Lower leg skin (tissue), 4 donors: ENCODE data around the gene CPXM2. TPM values are rescaled to one million over a fixed set of nuclear protein-coding genes. Genes with fewer than 3 reads are reported as not detected.

Experiments used
- DNase-seq, 2 donors: peaks; one replicate each; pipeline ENCODE4 v3.0.0-alpha.2; 2019; ENCODE audit warnings: low spot score in 2 of 2
- H3K4me3 ChIP-seq: fragments of 200-600 bp; sonication (generic); 2 replicates; pipeline ENCODE4 v1.5.1; 2017; ENCODE audit warnings: mild to moderate bottlenecking, low read depth; ENCODE audit not compliant: poor library complexity, severe bottlenecking
- POLR2A ChIP-seq, 2 donors: fragments of 450-650 bp; IDR thresholded peaks; one replicate each; pipeline ENCODE4 v1.6.1; 2016 to 2017; ENCODE audit warnings: antibody characterized with exemption in 2 of 2, mild to moderate bottlenecking in 1 of 2, moderate library complexity in 1 of 2
- WGBS, 2 donors: methylation state at CpG; one replicate each; pipeline ENCODE4 v1.1.5; 2018; 5-methylcytosine and 5-hydroxymethylcytosine counted together
- intact Hi-C: fragments of 100-400 bp; cut with DNase I; formaldehyde crosslinking; loops from one replicate; pipeline ENCODE4 v1.15.0; 2023; ENCODE audit warnings: low total_unique reads
- total RNA-seq, 4 donors: library from RNA; depleted of rRNA; stranded (reverse); fragments of >200 nt; gene quantifications; one replicate each; pipeline ENCODE4 v1.1.0, GENCODE V29; 2016
- TF ChIP-seq, protein P1 (sequence below), 3 donors: fragments of 450-650 bp; IDR thresholded peaks; one replicate each; pipeline ENCODE4 v1.5.1; 2016; ENCODE audit warnings: antibody characterized with exemption in 3 of 3, mild to moderate bottlenecking in 3 of 3, moderate library complexity in 2 of 3

The CPXM2 gene
- total RNA-seq, 4 donors from 2014 or later = 1.6 to 7.0 (median 4.9) TPM

GRCh38 chr10:123842692-123843385, 48.8 kb downstream of the CPXM2 start:
- no peak for DNase-seq
- TF ChIP-seq POLR2A (IDR thresholded peaks at IDR 0.05) = no peak
- TF ChIP-seq, protein P1, sequence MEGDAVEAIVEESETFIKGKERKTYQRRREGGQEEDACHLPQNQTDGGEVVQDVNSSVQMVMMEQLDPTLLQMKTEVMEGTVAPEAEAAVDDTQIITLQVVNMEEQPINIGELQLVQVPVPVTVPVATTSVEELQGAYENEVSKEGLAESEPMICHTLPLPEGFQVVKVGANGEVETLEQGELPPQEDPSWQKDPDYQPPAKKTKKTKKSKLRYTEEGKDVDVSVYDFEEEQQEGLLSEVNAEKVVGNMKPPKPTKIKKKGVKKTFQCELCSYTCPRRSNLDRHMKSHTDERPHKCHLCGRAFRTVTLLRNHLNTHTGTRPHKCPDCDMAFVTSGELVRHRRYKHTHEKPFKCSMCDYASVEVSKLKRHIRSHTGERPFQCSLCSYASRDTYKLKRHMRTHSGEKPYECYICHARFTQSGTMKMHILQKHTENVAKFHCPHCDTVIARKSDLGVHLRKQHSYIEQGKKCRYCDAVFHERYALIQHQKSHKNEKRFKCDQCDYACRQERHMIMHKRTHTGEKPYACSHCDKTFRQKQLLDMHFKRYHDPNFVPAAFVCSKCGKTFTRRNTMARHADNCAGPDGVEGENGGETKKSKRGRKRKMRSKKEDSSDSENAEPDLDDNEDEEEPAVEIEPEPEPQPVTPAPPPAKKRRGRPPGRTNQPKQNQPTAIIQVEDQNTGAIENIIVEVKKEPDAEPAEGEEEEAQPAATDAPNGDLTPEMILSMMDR (IDR thresholded peaks at IDR 0.05) = no peak
- no peak overlapping the region for H3K4me3 ChIP-seq
- 75 to 84% methylated on average over 9 of the region's 9 CpGs for WGBS, 2 donors
- intact Hi-C loops = no loop called here

- intact Hi-C loops = no loop called here
- H3K4me3 ChIP-seq = no peak overlapping the region
- TF ChIP-seq, protein P1 (IDR thresholded peaks at IDR 0.05) = no peak
- no peak for TF ChIP-seq POLR2A (IDR thresholded peaks at IDR 0.05)
- no peak for DNase-seq
- WGBS, 2 donors = 84 to 93% methylated on average over 2 of the region's 2 CpGs
Observed at GRCh38 chr10:123841560-123841959, 50.0 kb downstream of the CPXM2 start.

DNA sequence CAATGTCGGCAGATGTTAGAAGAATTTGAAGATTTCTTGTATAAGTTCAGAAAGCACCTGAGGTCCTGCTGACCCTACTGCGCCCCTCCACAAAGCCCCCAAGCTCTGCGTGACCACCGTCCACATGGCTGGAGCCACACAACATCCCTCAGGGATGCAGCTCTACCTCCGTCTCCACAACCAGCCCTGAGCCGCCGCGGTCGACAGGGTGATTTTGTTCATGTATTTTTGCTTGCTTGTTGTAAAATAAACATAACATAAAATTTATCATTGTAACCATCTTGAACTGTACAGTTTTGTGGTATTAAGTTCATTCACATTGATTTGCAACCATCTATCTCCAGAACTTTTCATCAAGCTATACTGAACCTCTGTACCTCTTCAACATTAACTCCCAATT, 50.5 kb downstream of the CPXM2 start:
- no peak for TF ChIP-seq POLR2A (IDR thresholded peaks at IDR 0.05)
- no peak overlapping the region for H3K4me3 ChIP-seq
- intact Hi-C loops = no loop called here
- 83 to 92% methylated on average over 9 of the region's 9 CpGs for WGBS, 2 donors
- no peak for DNase-seq

- WGBS, 2 donors = 80 to 88% methylated on average over 4 of the region's 4 CpGs
- no peak for DNase-seq
- no peak for TF ChIP-seq POLR2A (IDR thresholded peaks at IDR 0.05)
- TF ChIP-seq, protein P1 (IDR thresholded peaks at IDR 0.05) = no peak
- intact Hi-C loops = no loop called here
- H3K4me3 ChIP-seq = no peak overlapping the region
Observed at GRCh38 chr10:123840714-123841113, 50.9 kb downstream of the CPXM2 start.

DNA sequence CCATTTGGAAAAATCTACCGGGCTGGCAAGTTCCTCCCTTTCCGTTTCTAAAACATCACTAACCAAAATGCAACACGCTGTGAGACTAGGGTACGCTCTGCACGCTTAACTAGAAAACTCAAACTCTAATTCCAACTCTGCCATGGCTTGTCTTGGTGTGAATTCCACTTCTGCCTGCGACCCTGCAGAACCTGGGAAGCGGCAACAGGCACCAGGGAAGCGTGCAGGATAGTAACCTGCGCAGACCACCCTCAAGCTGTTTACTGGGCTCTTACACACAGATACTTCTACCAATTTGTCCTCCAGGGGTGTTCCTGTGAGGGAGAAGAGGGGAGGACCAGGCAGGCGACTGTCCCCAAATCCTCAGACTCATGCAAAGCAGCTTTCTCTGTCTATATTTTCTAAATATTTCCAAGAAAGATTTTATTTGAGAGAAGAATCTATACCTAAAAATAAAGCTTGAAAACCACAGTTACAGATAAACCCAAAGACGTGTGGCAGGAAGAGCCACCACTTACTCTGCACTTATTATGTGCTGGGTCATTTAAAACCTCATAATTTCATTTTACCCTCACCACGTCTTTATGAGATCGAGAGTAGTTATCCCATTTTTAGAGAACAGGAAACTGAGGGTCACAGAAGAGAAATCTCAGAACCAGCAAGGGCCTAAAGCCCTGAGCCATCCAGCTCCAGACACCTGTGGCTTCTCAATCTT, 52.9 kb downstream of the CPXM2 start:
- WGBS, 2 donors = 85 to 90% methylated on average over 13 of the region's 13 CpGs
- intact Hi-C loops = no loop called here
- no peak for DNase-seq
- no peak overlapping the region for H3K4me3 ChIP-seq
- TF ChIP-seq POLR2A (IDR thresholded peaks at IDR 0.05) = no peak
- TF ChIP-seq, protein P1 (IDR thresholded peaks at IDR 0.05) = no peak

- DNase-seq = no peak
Observed at GRCh38 chr10:123837756-123838155, 53.9 kb downstream of the CPXM2 start.

More at GRCh38 chr10:123837756-123838155, 53.9 kb downstream of the CPXM2 start:
- 90 to 96% methylated on average over 6 of the region's 6 CpGs for WGBS, 2 donors
- no peak for TF ChIP-seq POLR2A (IDR thresholded peaks at IDR 0.05)
- TF ChIP-seq, protein P1 (IDR thresholded peaks at IDR 0.05) = no peak
- intact Hi-C loops = no loop called here
- H3K4me3 ChIP-seq = no peak overlapping the region
